Measurements from ENCODE around the gene DDX51.

The DDX51 gene

DNA sequence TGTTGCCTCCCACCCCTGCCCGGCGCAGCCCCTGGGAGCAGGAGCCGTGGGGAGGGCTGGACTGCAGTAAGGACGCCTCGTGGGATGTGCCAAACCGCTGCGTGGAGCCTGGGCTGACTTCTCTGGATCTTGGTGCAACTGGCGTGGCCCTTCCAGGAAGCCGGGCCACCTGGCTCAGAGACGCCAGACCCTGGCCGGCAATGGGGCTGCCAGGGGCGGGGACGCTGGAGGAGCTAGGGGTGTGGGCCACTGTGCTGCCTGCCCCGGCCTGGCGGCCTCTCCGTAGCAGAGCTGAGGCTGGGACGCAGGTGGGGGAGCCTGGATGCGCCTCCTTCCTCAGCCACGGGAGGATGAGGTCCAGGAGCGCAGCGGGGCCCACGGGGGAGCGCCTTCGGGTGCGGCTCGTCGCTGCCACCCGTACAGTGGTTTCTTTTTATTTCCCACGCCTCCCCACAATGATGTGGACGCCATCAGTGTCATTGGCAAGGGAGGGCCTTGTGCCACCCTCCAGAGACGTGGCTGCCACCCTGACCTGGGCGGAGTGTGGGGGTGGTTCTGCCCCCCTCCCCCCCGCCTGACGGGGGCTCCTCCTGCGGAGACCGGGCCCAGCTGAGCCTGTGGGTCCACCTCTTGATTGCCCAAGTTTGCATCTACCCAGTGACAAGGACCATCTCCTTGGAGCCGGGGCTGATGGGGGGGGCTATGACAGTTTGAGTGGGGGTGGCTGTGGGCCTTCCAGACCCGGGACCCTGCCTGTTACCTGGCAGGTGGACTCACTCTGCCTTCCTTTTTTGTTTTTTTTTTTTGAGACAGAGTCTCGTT, 11.3 kb downstream of the DDX51 start:
- Mint-ChIP-seq H3K4me1 (ENCODE audit: low read depth) (no peaks in the 10 kb centered on the region), H3K9me3 (no peaks in the 10 kb centered on the region), H3K4me3 (no peak overlapping the region), H3K27ac (no peak overlapping the region), H3K36me3 (ENCODE audit: low read depth) (peaks cover 30% of the 10 kb centered on the region), H3K27me3 (no peaks in the 10 kb centered on the region)

DNA sequence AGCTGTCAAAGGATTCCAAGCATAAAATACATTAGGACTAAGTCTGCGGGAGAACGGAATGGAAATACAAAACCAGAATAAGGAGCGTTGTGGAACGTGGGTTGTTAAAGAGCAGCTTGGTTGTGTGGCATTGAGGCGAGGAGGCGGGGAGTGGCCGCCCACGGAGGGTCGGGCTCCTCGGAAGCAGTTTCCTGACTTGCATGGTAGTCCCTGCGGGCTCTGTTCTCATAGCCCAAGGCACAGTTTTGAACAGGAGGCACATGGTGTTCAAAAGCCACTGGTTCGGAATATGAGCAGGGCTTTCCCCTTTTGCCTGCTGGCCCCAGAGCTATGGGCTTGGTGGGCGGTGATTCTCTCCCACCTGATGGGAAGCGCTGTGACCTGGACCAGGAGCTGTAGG, 12.2 kb downstream of the DDX51 start:
- Mint-ChIP-seq H3K27me3 (no peaks in the 10 kb centered on the region), H3K4me1 (ENCODE audit: low read depth) (no peaks in the 10 kb centered on the region), H3K4me3 (no peak overlapping the region), H3K9me3 (peaks cover 3% of the 10 kb centered on the region), H3K27ac (no peak overlapping the region), H3K36me3 (ENCODE audit: low read depth) (peaks cover 36% of the 10 kb centered on the region)

DNA sequence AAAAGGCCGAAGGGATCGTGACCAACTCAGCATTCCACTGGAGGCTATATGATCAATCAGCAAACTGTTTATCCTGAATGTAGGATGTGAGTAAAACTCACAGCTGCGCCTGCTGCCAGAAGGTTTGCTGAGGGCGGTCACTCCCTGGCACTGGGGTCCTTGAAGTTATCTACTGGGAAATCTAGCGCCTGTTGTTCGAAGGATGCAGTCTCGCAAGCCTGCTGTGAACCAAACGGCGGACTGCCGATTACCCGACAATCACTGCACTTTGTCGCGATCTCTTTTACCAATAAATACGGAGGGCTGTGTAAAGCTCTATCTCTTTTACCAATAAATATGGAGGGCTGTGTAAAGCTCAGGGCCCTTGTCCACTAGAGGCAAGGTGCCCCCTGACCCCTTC, 12.9 kb downstream of the DDX51 start:
- Mint-ChIP-seq H3K27me3 (no peaks in the 10 kb centered on the region), H3K9me3 (peaks cover 3% of the 10 kb centered on the region), H3K36me3 (ENCODE audit: low read depth) (peaks cover 44% of the 10 kb centered on the region), H3K4me3 (no peak overlapping the region), H3K27ac (no peak overlapping the region), H3K4me1 (ENCODE audit: low read depth) (no peaks in the 10 kb centered on the region)

DNA sequence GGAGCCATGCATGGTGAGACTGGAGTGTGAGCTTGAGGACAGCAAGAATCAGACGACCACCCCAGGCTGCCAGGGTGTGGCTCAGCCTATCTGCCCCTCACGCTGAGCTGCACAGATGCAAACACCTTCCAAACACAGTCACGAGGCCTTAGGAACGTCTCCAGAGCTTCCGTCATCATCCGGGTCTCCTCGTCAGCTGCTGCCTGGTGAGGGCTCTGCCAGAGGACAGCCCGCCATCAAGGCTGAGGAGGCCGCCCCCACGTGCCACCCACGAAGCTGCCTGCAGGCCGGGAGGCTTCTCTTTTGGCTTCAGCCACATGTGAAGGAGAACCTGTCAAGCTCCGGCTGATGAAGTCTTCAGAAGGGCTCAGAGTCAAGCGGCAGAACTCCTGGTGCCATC, 13.4 kb downstream of the DDX51 start:
- H3K4me1 Mint-ChIP-seq (ENCODE audit: low read depth): no peaks in the 10 kb centered on the region
- H3K27ac Mint-ChIP-seq: no peak overlapping the region
- peaks cover 49% of the 10 kb centered on the region for H3K36me3 Mint-ChIP-seq (ENCODE audit: low read depth)
- H3K27me3 Mint-ChIP-seq: no peaks in the 10 kb centered on the region
- peaks cover 3% of the 10 kb centered on the region for H3K9me3 Mint-ChIP-seq
- no peak overlapping the region for H3K4me3 Mint-ChIP-seq

DNA sequence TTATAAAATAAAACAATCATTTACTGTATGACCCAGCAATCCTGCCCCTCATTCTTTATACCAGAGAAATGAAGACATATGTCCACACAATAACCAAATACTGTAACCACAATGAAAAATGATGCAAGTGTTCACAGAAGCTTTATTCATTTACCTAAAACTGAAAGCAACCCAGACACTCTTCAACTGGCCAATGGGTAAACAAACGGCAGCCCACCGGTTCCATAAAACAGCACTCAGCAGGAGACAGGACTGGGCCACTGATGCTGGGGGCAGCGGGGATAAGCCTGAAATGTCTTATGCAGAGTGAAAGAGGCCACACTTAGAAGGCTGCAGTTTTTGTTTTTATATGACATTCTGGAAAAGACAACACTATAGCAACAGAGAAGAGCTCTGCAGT, 15.1 kb downstream of the DDX51 start:
- Mint-ChIP-seq H3K4me3 (no peak overlapping the region), H3K27me3 (no peaks in the 10 kb centered on the region), H3K36me3 (ENCODE audit: low read depth) (peaks cover 63% of the 10 kb centered on the region), H3K4me1 (ENCODE audit: low read depth) (peaks cover 4% of the 10 kb centered on the region), H3K9me3 (peaks cover 3% of the 10 kb centered on the region), H3K27ac (no peak overlapping the region)

DNA sequence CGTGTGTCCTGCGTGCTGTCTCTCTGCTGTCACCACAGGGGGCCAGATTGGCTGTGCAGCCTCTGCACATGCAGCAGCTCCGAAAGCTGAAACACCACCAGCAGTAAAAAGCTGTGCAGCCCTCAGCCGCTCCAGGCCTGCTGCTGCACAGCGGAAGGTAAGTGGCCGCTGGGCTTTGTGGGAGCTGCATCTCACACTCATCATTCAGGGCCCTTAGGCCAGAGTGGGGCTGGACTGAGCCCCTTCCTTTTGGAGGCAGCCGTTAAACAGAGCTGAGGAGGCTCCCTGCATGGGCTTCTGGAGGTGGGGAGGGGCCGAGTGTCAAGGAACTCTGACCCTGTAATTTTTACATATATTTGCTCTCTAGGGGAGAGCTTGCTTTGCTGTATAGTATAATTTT, 17.1 kb downstream of the DDX51 start:
- H3K27ac Mint-ChIP-seq: no peak overlapping the region
- H3K9me3 Mint-ChIP-seq: peaks cover 3% of the 10 kb centered on the region
- H3K4me3 Mint-ChIP-seq: no peak overlapping the region

DNA sequence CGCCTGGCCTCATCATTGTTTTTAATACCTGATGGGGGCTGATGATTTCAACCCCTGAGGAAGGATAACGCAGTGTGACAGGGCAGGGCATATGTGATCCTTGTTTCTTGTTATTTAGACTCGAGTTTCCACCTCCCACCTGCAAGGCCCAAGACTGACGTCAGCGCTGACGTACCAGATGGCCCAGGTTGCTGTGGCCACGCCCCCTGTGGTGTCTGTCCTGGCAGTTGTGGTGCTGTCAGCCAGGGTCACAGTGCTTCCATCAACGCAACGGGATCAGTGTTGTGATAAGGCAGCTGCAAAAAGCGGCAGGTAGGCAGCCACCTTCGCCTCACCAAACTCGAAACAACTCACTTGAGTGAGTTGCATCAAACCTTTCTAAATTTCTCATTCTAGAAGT, 18.4 kb downstream of the DDX51 start:
- Mint-ChIP-seq H3K4me1 (ENCODE audit: low read depth) (peaks cover 4% of the 10 kb centered on the region), H3K27ac (no peak overlapping the region), H3K27me3 (no peaks in the 10 kb centered on the region), H3K4me3 (no peak overlapping the region), H3K9me3 (peaks cover 3% of the 10 kb centered on the region), H3K36me3 (ENCODE audit: low read depth) (peaks cover 64% of the 10 kb centered on the region)

More for the DNA sequence above, 17.1 kb downstream of the DDX51 start:
- Mint-ChIP-seq H3K27me3 (no peaks in the 10 kb centered on the region), H3K36me3 (ENCODE audit: low read depth) (peaks cover 70% of the 10 kb centered on the region), H3K4me1 (ENCODE audit: low read depth) (peaks cover 4% of the 10 kb centered on the region)

DNA sequence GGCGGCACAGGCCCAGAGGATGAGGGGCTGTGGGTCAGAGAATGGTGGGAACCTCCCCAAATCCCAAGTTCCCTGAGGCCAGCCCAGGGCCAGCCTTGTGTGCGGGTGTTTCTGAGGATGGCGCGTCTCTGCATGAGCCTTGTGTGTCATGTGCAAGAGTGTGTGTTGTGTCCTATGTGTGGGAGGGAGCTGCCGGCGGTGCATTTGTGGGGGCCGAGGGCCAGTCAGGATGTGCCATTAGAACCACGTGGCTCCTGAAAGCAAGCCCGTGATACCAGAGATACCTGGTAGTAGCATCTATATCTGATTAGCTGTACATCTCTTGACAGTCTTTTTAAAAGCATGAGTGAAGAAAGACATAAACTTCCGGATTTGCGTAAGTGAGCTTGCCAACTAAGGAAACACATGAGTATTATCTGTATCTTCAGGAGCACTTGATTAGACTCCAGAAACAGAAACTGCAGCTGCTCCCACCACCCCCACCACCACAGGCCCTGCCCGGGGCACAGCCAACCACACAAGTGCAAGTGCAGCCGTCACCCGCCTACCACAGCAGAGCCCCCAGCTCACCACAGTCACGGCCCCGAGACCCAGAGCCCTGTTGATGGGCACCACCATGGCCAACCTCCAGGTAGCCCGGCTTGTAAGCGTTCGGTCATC, 19.2 kb downstream of the DDX51 start:
- Mint-ChIP-seq H3K36me3 (ENCODE audit: low read depth) (peaks cover 65% of the 10 kb centered on the region), H3K27me3 (no peaks in the 10 kb centered on the region), H3K4me3 (no peak overlapping the region), H3K27ac (no peak overlapping the region), H3K9me3 (peaks cover 3% of the 10 kb centered on the region), H3K4me1 (ENCODE audit: low read depth) (peaks cover 4% of the 10 kb centered on the region)

DNA sequence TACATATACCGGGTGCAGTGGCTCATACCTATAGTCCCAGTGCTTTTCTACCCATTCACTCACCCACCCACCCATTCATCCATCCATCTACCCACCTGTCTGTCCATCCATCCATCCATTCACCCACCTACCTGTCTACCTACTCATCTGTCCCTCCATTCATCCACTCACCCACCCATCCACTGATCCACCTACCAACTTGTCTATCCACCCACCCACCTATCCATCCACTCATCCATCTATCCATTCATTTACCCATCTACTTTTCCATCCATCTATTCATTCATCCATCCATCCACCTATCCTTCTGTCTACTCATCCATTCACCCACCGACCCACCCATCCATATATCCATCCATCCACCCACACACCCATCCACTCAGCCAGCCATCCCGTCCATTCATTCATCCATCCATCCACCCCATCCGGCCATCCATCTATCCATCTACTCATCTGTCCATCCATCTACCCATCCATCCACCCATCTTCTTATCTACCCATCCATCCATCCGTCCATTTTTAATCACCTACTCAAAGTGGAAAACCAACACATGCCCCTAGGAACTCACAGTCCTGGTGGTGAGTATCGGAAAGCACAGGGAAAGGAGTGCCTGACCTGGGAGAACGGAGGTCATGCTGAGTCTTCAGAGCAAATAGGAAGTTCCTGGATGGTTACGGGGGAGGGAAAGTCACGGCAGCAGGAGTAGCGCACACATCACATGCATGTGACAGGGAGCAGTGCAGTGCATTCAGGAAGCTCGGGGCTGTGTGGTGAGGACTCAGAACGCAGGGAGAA, 20.0 kb downstream of the DDX51 start:
- Mint-ChIP-seq H3K9me3 (peaks cover 3% of the 10 kb centered on the region), H3K36me3 (ENCODE audit: low read depth) (peaks cover 58% of the 10 kb centered on the region), H3K4me3 (no peak overlapping the region), H3K4me1 (ENCODE audit: low read depth) (peaks cover 4% of the 10 kb centered on the region), H3K27me3 (no peaks in the 10 kb centered on the region), H3K27ac (no peak overlapping the region)

DNA sequence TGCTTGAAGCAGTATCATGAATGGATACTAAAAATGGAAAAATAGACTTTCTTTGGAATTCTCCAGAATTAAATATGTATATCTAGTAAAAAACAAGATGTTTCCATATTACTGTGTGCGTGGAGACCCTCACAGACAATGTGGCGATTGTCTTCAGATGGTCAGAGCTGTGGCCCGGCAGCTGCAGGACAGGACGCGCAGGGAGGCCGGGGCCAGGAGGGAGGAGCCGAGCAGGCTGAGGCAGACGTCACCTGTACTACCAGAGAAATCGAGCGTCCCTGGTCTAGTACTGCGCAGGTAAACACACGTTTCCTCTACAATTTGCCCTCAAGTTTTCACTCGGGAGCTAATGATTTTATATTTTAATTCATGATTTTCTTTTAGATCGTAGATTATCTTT, 22.8 kb downstream of the DDX51 start:
- no peak overlapping the region for H3K27ac Mint-ChIP-seq
- no peak overlapping the region for H3K4me3 Mint-ChIP-seq
- H3K27me3 Mint-ChIP-seq: no peaks in the 10 kb centered on the region
- H3K4me1 Mint-ChIP-seq (ENCODE audit: low read depth): peaks cover 4% of the 10 kb centered on the region
- peaks cover 36% of the 10 kb centered on the region for H3K36me3 Mint-ChIP-seq (ENCODE audit: low read depth)
- no peaks in the 10 kb centered on the region for H3K9me3 Mint-ChIP-seq

DNA sequence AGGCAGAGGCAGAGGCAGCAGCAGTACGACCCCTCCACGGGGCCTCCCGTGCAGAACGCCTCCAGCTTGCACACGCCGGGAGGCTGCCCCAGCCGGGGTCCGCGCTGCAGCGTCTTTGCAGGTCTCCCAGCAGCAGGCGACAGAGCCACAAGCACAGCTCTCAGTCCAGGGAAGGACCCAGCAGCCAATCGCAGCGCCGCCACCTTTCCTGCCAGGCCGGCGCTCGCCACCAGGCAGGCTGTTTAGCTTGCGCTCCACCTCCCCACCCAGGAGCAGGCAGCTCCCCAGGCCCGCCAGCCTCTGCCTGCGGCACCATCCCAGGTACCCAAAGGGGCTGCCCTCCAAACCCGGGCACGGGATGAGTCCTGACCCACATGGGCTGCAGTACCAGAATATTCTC, 25.2 kb downstream of the DDX51 start:
- no peak overlapping the region for H3K4me3 Mint-ChIP-seq
- H3K9me3 Mint-ChIP-seq: no peaks in the 10 kb centered on the region
- peaks cover 26% of the 10 kb centered on the region for H3K36me3 Mint-ChIP-seq (ENCODE audit: low read depth)
- H3K4me1 Mint-ChIP-seq (ENCODE audit: low read depth): peaks cover 4% of the 10 kb centered on the region
- H3K27me3 Mint-ChIP-seq: no peaks in the 10 kb centered on the region
- H3K27ac Mint-ChIP-seq: no peak overlapping the region

DNA sequence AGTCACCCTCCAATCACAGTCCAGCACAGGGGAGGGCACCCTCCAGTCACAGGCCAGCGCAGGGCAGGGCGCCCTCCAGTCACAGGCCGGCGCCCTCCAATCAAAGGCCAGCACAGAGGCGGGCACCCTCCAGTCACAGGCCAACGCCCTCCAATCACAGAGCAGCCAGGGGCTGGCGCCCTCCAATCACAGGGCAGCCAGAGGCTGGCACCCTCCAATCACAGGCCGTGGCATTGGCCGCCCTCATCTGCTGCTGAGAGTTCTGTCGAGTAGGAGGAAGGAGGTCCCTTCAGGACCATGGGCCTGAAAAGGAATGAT, 26.6 kb downstream of the DDX51 start:
- Mint-ChIP-seq H3K27me3 (no peaks in the 10 kb centered on the region), H3K9me3 (no peaks in the 10 kb centered on the region), H3K4me1 (ENCODE audit: low read depth) (peaks cover 4% of the 10 kb centered on the region), H3K27ac (no peak overlapping the region), H3K4me3 (no peak overlapping the region), H3K36me3 (ENCODE audit: low read depth) (peaks cover 30% of the 10 kb centered on the region)

DNA sequence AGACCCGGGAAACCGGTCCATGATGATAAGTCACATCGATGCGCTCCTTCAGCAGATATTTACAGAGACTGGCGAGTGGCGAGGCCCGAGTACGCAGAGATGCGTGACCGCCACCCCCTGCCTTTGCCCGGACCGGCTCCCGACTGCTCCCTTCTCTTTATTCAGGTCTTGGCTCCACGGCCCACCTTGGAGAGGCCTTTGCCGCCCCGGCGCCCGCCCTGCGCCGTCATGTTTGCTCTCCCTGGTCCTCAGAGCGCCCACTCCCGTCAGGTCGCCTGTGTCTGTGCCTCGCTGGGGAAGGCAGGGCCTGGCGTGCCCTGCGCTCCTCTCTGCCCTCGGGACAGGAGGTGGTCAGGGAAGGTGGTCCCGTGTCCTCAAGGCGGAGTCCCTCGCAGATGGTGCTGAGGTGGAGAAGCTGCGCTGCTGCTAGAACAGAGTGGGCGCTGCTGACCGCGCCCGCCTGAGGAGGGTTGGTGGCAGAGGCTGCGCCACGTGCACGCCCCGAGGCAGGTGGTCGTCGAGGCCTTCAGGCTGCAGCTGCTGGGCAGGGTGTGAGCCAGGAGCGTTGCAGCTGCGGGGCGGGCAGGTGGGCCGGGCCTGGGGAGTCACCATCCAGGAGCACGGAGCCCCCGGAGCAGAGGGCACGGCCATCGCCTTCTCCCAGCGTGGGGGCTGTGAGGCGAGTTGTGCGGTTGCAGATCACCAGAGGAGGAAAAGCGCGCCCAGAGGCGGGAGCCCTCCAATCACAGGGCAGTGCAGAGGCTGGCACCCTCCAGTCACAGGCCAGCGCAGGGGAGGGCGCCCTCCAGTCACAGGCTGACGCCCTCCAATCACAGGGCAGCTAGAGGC, 27.2 kb downstream of the DDX51 start:
- Mint-ChIP-seq H3K9me3 (no peaks in the 10 kb centered on the region), H3K27me3 (no peaks in the 10 kb centered on the region), H3K27ac (no peak overlapping the region), H3K36me3 (ENCODE audit: low read depth) (peaks cover 30% of the 10 kb centered on the region), H3K4me1 (ENCODE audit: low read depth) (peaks cover 4% of the 10 kb centered on the region), H3K4me3 (no peak overlapping the region)

DNA sequence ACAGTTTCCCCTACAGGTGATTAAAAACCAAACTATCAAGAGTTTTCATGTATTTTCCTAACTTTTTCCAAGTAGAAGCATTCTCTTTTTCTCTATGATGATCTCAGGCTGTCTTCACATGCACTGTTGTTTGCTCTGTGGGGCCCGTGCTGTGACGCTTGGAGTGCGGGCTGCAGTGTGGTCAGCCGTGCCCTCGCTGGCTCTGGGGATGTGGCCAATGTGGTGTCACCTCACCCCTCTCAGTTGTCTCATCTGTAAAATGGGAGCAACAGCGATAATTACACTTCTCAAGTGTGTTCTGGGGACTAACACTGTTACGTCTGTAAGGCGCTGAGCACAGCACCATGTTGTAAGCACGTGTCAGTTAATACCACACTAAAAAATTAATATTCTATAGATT, 28.6 kb downstream of the DDX51 start:
- Mint-ChIP-seq H3K27me3 (no peaks in the 10 kb centered on the region), H3K9me3 (no peaks in the 10 kb centered on the region), H3K27ac (no peak overlapping the region), H3K4me3 (no peak overlapping the region), H3K4me1 (ENCODE audit: low read depth) (peaks cover 4% of the 10 kb centered on the region), H3K36me3 (ENCODE audit: low read depth) (peaks cover 42% of the 10 kb centered on the region)
